Pancreas (tissue), 10 donors: Measurements from ENCODE around the gene SHANK2. TPM values are rescaled to one million over a fixed set of nuclear protein-coding genes. Genes with fewer than 3 reads are reported as not detected.
A peak's percentile ranks its signal among the peaks of the same experiment; 100 is the strongest.

ENCODE experiments used
- ATAC-seq, 4 donors: fragments of 200-7000 bp; cut with Tn5 transposase; one replicate each; pipeline versions ENCODE4 v1.8.0 to v1.9.1; 2020; ENCODE audit warnings: mild to moderate bottlenecking in 4 of 4, moderate library complexity in 4 of 4
- DNase-seq, 6 donors: peaks; one replicate each; pipeline ENCODE4 v3.0.0-alpha.2; 2020
- FAIRE-seq: peaks from 2 replicates; lab custom pipeline; 2012; peaks lifted over from hg19 to GRCh38; lab: Jason Lieb, UNC
- H3K27ac ChIP-seq, 4 donors: fragments of 200-600 bp; sonication (generic); 1 replicate in 3 of 4; 2 replicates in 1 of 4; pipeline versions ENCODE4 v1.5.0 to v1.8.0; 2020
- H3K27me3 ChIP-seq, 4 donors: fragments of 200-600 bp; one replicate each; pipeline ENCODE4 v1.8.0; 2021
- H3K36me3 ChIP-seq, 3 donors: fragments of 200-600 bp; sonication (generic) in 1 of 3; one replicate each; pipeline versions ENCODE4 v1.5.0 to v1.8.0; 2020 to 2021
- H3K4me1 ChIP-seq, 3 donors: fragments of 200-600 bp; one replicate each; pipeline ENCODE4 v1.8.0; 2021
- H3K4me3 ChIP-seq, 4 donors: fragments of 200-600 bp; sonication (generic) in 2 of 4; one replicate each; pipeline versions ENCODE4 v1.5.0 to v1.8.0; 2020 to 2021
- H3K9me3 ChIP-seq, 4 donors: fragments of 200-600 bp; one replicate each; pipeline ENCODE4 v1.8.0; 2021
- CTCF ChIP-seq, 4 donors: fragments of 200-600 bp; sonication (generic) in 3 of 4; IDR thresholded peaks; one replicate each; pipeline versions ENCODE4 v1.5.0 to v1.8.0; 2021; ENCODE audit warnings: antibody characterized with exemption in 4 of 4
- WGBS, 2 donors: extraction: QIAGEN DNeasy Blood & Tissue Kit; methylation state at CpG; one replicate each; pipeline ENCODE4 v1.1.7; 2013; 5-methylcytosine and 5-hydroxymethylcytosine counted together
- intact Hi-C, 3 donors: fragments of 100-400 bp; cut with DNase I; formaldehyde crosslinking; loops; one replicate each; pipeline versions ENCODE4 v1.11.1 to v1.14.2; 2022
- polyA plus RNA-seq, 2 donors: library from polyadenylated mRNA; stranded (reverse); fragments of 200-250 nt; gene quantifications; one replicate each; pipeline ENCODE4 v1.2.3, GENCODE V29; 2013
- total RNA-seq, 6 donors: library from RNA; stranded (reverse); fragmentation: NEBNext Ultra II Directional in 4 of 6; extraction: Animal tissue kit (Norgen Biotek cat#: 25700) in 4 of 6; gene quantifications; one replicate each; pipeline versions ENCODE4 v1.2.1 to v1.2.4, GENCODE V29; 2021 to 2023
- donor health status: healthy with polysubstance abuse.
- donor health status: DM: no; HTN: no; CAD: no; lungs with moderate emphysema.
- donor health status: DM: no; HTN: no; CAD: no.
- donor health status: control.
- donor health status: control.
- donor health status: Bipolar disorder and iron deficiency.
- donor health status: DM: yes; HTN: yes; CAD: no.
- donor health status: DM: no; HTN: no; CAD: no.
- donor health status: DM: no; HTN: no; CAD: no.
- donor health status: DM: yes; HTN: yes; CAD: no.

The SHANK2 gene
- total and polyA plus RNA-seq, 8 donors = 8.4 to 44.9 (median 28.8) TPM

GRCh38 chr11:71222318-71223080 lies 29.9 kb downstream of the SHANK2 start:
- FAIRE-seq = no peak

GRCh38 chr11:71221821-71222220 lies 30.6 kb downstream of the SHANK2 start:
- intact Hi-C loops = no loop called here
- no peak for FAIRE-seq
- peak in 2 of 6 donors; percentile 20 to 46 for DNase-seq
- Histone ChIP-seq H3K4me1 (no peaks in the 10 kb centered on the region), H3K9me3 (no peaks in the 10 kb centered on the region), H3K36me3 (no peaks in the 10 kb centered on the region), H3K4me3 (no peak overlapping the region), H3K27me3 (no peaks in the 10 kb centered on the region), H3K27ac (no peak overlapping the region)
- no peak for TF ChIP-seq CTCF (IDR thresholded peaks at IDR 0.05)
- no peak for ATAC-seq
- WGBS, 2 donors = 81 to 83% methylated on average over 10 of the region's 10 CpGs

More at GRCh38 chr11:71222318-71223080, 29.9 kb downstream of the SHANK2 start:
- no peaks in the 10 kb centered on the region for H3K9me3 ChIP-seq
- TF ChIP-seq CTCF (IDR thresholded peaks at IDR 0.05) = no peak
- ATAC-seq (peak in 1 of 4 donors; percentile 32), DNase-seq (peak in 2 of 6 donors; percentile 27 to 46)
- H3K27me3 ChIP-seq = no peaks in the 10 kb centered on the region
- H3K4me3 ChIP-seq = no peak overlapping the region
- no peak overlapping the region for H3K27ac ChIP-seq
- no peaks in the 10 kb centered on the region for H3K4me1 ChIP-seq
- intact Hi-C loops = no loop called here
- no peaks in the 10 kb centered on the region for H3K36me3 ChIP-seq
- WGBS, 2 donors = 82 to 83% methylated on average over 22 of the region's 22 CpGs

GRCh38 chr11:71221201-71221600 lies 31.2 kb downstream of the SHANK2 start:
- no peak for FAIRE-seq
- no peaks in the 10 kb centered on the region for H3K9me3 ChIP-seq
- H3K27me3 ChIP-seq = no peaks in the 10 kb centered on the region
- H3K4me1 ChIP-seq = no peaks in the 10 kb centered on the region
- no peak overlapping the region for H3K4me3 ChIP-seq
- H3K27ac ChIP-seq = no peak overlapping the region
- intact Hi-C loops = no loop called here
- no peak for TF ChIP-seq CTCF (IDR thresholded peaks at IDR 0.05)
- no peak for ATAC-seq
- WGBS, 2 donors = 98 to 99% methylated on average over 4 of the region's 4 CpGs
- H3K36me3 ChIP-seq = no peaks in the 10 kb centered on the region
- peak in 2 of 6 donors; percentile 16 to 27 for DNase-seq

- ATAC-seq (no peak), DNase-seq (peak in 1 of 6 donors; percentile 18), FAIRE-seq (no peak)
- H3K27me3 ChIP-seq = no peaks in the 10 kb centered on the region
- no peaks in the 10 kb centered on the region for H3K4me1 ChIP-seq
- WGBS, 2 donors = 94 to 95% methylated on average over 10 of the region's 10 CpGs
- intact Hi-C loops = no loop called here
- no peaks in the 10 kb centered on the region for H3K36me3 ChIP-seq
- H3K27ac ChIP-seq = no peak overlapping the region
- TF ChIP-seq CTCF (IDR thresholded peaks at IDR 0.05) = no peak
- no peaks in the 10 kb centered on the region for H3K9me3 ChIP-seq
- no peak overlapping the region for H3K4me3 ChIP-seq
These were observed 33.4 kb downstream of the SHANK2 start for GRCh38 chr11:71218789-71219499.
